SK-N-SH treated with all-trans-retinoic acid at 6 μM for 48 hours (cell line): ENCODE data around the gene ADORA1.

Experiments used
- ATAC-seq: fragments of 200-7000 bp; cut with Tn5 transposase; 3 replicates; pipeline ENCODE4 v1.9.1; 2020; ENCODE audit warnings: mild to moderate bottlenecking, moderate library complexity
- ARNTL ChIP-seq: fragments of 450-650 bp; formaldehyde crosslinking; IDR thresholded peaks from 2 replicates; pipeline ENCODE4 v1.5.0; 2020; ENCODE audit warnings: low read depth, mild to moderate bottlenecking, moderate library complexity, borderline replicate concordance
- BACH2 ChIP-seq: fragments of 250-450 bp; sonication (Bioruptor Pico); IDR thresholded peaks from 2 replicates; pipeline ENCODE4 v1.9.0; 2021; ENCODE audit warnings: mild to moderate bottlenecking, borderline replicate concordance
- CSDC2 ChIP-seq: fragments of 250-450 bp; sonication (Bioruptor Pico); IDR thresholded peaks from 2 replicates; pipeline ENCODE4 v1.5.0; 2020; ENCODE audit warnings: mild to moderate bottlenecking, moderate library complexity
- CSRNP3 ChIP-seq: fragments of 250-450 bp; sonication (Bioruptor Pico); IDR thresholded peaks from 2 replicates; pipeline ENCODE4 v1.5.1; 2021; ENCODE audit warnings: mild to moderate bottlenecking, moderate library complexity
- GLIS3 ChIP-seq: fragments of 250-450 bp; sonication (Bioruptor Pico); IDR thresholded peaks from 2 replicates; pipeline ENCODE4 v1.5.0; 2020; ENCODE audit warnings: mild to moderate bottlenecking, moderate library complexity
- ISL1 ChIP-seq: fragments of 250-450 bp; sonication (Bioruptor Pico); IDR thresholded peaks from 2 replicates; pipeline ENCODE4 v2.1.2; 2022; ENCODE audit warnings: mild to moderate bottlenecking, moderate library complexity
- OSR1 ChIP-seq: fragments of 250-450 bp; sonication (Bioruptor Pico); IDR thresholded peaks from 2 replicates; pipeline ENCODE4 v1.8.0; 2022; ENCODE audit warnings: moderate library complexity, mild to moderate bottlenecking, inconsistent platforms
- POU6F1 ChIP-seq: fragments of 250-450 bp; sonication (Bioruptor Pico); IDR thresholded peaks from 2 replicates; pipeline ENCODE4 v1.8.0; 2021; ENCODE audit warnings: low read depth, mild to moderate bottlenecking, moderate library complexity, borderline replicate concordance
- PPARA ChIP-seq: fragments of 250-450 bp; sonication (Bioruptor Pico); IDR thresholded peaks from 2 replicates; pipeline ENCODE4 v1.5.0; 2020; ENCODE audit warnings: mild to moderate bottlenecking, borderline replicate concordance
- RARB ChIP-seq: fragments of 250-450 bp; sonication (Bioruptor Pico); IDR thresholded peaks from 2 replicates; pipeline ENCODE4 v1.8.0; 2021; ENCODE audit warnings: mild to moderate bottlenecking, moderate library complexity
- TCF4 ChIP-seq: fragments of 250-450 bp; sonication (Bioruptor Pico); IDR thresholded peaks from 2 replicates; pipeline ENCODE4 v1.8.0; 2021; ENCODE audit warnings: mild to moderate bottlenecking, moderate library complexity, borderline replicate concordance
- TOX ChIP-seq: fragments of 250-450 bp; sonication (Bioruptor Pico); IDR thresholded peaks from 2 replicates; pipeline ENCODE4 v1.8.0; 2021; ENCODE audit warnings: mild to moderate bottlenecking, moderate library complexity, borderline replicate concordance
- TSHZ2 ChIP-seq: fragments of 250-450 bp; sonication (Bioruptor Pico); IDR thresholded peaks from 2 replicates; pipeline ENCODE4 v1.5.0; 2020; ENCODE audit warnings: mild to moderate bottlenecking, moderate library complexity
- ZC3H10 ChIP-seq: fragments of 250-450 bp; sonication (Bioruptor Pico); IDR thresholded peaks from 2 replicates; pipeline ENCODE4 v1.5.1; 2021; ENCODE audit warnings: mild to moderate bottlenecking, moderate library complexity
- ZFP3 ChIP-seq: fragments of 250-450 bp; sonication (Bioruptor Pico); IDR thresholded peaks from 2 replicates; pipeline ENCODE4 v1.5.0; 2020; ENCODE audit warnings: mild to moderate bottlenecking, moderate library complexity
- ZNF565 ChIP-seq: fragments of 450-650 bp; formaldehyde crosslinking; conservative IDR thresholded peaks from 2 replicates; pipeline ENCODE4 v1.5.0; 2020; ENCODE audit warnings: low read depth, mild to moderate bottlenecking, moderate library complexity
- ZNF70 ChIP-seq: fragments of 450-650 bp; formaldehyde crosslinking; IDR thresholded peaks from 2 replicates; pipeline ENCODE4 v1.5.0; 2020; ENCODE audit warnings: mild to moderate bottlenecking, moderate library complexity
- ZNF8 ChIP-seq: fragments of 450-650 bp; formaldehyde crosslinking; IDR thresholded peaks from 2 replicates; pipeline ENCODE4 v1.5.0; 2020; ENCODE audit warnings: mild to moderate bottlenecking, moderate library complexity
- TF ChIP-seq, protein P1 (sequence below): fragments of 250-450 bp; sonication (Bioruptor Pico); IDR thresholded peaks from 2 replicates; pipeline ENCODE4 v1.5.1; 2020; ENCODE audit warnings: low read depth, mild to moderate bottlenecking, moderate library complexity
- TF ChIP-seq, protein P2 (sequence below): fragments of 250-450 bp; sonication (Bioruptor Pico); IDR thresholded peaks from 2 replicates; pipeline ENCODE4 v1.8.0; 2020; ENCODE audit warnings: mild to moderate bottlenecking, moderate library complexity, borderline replicate concordance

ADORA1 gene

GRCh38 chr1:203184467-203184866 lies 56.9 kb downstream of the ADORA1 start:
- TF ChIP-seq OSR1 (CRISPR knock-in tag) (no peak), POU6F1 (CRISPR knock-in tag) (no peak), CSRNP3 (CRISPR knock-in tag) (no peak), TSHZ2 (CRISPR knock-in tag) (no peak), PPARA (no peak), ZC3H10 (CRISPR knock-in tag) (no peak), TOX (CRISPR knock-in tag) (no peak), ZNF70 (CRISPR knock-in tag) (no peak), ZNF8 (no peak), RARB (no peak), ZNF565 (CRISPR knock-in tag) (no peak), BACH2 (CRISPR knock-in tag) (no peak), ZFP3 (CRISPR knock-in tag) (no peak), ARNTL (CRISPR knock-in tag) (no peak), TCF4 (CRISPR knock-in tag) (no peak), CSDC2 (CRISPR knock-in tag) (no peak)
- TF ChIP-seq, protein P1, sequence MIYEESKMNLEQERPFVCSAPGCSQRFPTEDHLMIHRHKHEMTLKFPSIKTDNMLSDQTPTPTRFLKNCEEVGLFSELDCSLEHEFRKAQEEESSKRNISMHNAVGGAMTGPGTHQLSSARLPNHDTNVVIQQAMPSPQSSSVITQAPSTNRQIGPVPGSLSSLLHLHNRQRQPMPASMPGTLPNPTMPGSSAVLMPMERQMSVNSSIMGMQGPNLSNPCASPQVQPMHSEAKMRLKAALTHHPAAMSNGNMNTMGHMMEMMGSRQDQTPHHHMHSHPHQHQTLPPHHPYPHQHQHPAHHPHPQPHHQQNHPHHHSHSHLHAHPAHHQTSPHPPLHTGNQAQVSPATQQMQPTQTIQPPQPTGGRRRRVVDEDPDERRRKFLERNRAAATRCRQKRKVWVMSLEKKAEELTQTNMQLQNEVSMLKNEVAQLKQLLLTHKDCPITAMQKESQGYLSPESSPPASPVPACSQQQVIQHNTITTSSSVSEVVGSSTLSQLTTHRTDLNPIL: no peak
- TF ChIP-seq, protein P2, sequence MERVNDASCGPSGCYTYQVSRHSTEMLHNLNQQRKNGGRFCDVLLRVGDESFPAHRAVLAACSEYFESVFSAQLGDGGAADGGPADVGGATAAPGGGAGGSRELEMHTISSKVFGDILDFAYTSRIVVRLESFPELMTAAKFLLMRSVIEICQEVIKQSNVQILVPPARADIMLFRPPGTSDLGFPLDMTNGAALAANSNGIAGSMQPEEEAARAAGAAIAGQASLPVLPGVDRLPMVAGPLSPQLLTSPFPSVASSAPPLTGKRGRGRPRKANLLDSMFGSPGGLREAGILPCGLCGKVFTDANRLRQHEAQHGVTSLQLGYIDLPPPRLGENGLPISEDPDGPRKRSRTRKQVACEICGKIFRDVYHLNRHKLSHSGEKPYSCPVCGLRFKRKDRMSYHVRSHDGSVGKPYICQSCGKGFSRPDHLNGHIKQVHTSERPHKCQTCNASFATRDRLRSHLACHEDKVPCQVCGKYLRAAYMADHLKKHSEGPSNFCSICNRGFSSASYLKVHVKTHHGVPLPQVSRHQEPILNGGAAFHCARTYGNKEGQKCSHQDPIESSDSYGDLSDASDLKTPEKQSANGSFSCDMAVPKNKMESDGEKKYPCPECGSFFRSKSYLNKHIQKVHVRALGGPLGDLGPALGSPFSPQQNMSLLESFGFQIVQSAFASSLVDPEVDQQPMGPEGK (CRISPR knock-in tag): no peak
- no peak for ATAC-seq

GRCh38 chr1:203185061-203185461 lies 57.5 kb downstream of the ADORA1 start:
- TF ChIP-seq GLIS3 (CRISPR knock-in tag) (no peak), TOX (CRISPR knock-in tag) (no peak), PPARA (no peak), TCF4 (CRISPR knock-in tag) (no peak), ISL1 (CRISPR knock-in tag) (no peak), CSRNP3 (CRISPR knock-in tag) (no peak), ARNTL (CRISPR knock-in tag) (no peak)
- TF ChIP-seq, protein P2 (CRISPR knock-in tag): no peak
- TF ChIP-seq, all 23 proteins: peak for 0
- no peak for ATAC-seq
